ENCODE data around the gene ARL3. TPM values are rescaled to one million over a fixed set of nuclear protein-coding genes. Genes with fewer than 3 reads are reported as not detected.
"Not testable (repeated sequence)": the region's sequence is repeated elsewhere in the genome, so short reads cannot be mapped to it uniquely, and the experiment has no call there.

ARL3 gene
- total RNA-seq, 1 donor from 2014 or later, result 11.2 TPM

DNA sequence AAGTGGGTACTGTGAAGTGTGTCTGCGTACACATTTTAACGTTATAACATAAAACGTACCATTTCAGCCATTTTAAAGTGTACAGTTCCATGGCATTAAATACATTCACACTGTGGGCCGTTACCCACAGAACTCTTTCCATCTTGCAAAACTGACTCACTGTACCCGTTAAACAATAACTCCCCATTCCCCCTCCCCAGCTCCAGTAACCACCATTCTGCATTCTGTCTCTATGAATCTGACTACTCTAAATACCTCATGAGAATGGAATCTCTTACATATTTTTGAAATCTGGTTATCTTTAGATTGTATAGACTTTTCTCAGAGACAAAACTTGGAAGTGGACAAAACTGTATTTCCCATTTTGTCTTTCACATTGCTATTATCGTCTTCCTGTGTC, 9.3 kb downstream of the ARL3 start:
- DNase-seq (ENCODE audit: low spot score), result no peak

DNA sequence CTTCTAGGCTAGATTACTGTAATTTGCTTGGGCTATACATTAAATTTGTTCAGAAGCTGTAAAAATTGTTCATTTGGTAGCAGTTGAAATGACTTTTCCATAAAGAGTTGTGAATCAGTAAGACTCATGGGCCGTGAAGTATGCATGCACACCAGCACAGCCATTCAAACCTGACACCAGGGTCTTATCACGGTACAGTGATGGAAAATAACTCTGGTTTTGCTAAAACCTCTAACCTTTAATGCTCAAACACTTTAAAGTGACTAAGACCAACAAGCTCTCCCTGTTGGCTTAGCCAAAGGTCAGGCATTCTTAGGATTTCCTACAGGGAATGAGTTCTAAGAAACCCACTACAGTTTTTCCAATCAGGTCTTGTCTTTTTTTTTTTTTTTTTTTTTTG, 11.5 kb downstream of the ARL3 start:
- DNase-seq (ENCODE audit: low spot score), result no peak

DNA sequence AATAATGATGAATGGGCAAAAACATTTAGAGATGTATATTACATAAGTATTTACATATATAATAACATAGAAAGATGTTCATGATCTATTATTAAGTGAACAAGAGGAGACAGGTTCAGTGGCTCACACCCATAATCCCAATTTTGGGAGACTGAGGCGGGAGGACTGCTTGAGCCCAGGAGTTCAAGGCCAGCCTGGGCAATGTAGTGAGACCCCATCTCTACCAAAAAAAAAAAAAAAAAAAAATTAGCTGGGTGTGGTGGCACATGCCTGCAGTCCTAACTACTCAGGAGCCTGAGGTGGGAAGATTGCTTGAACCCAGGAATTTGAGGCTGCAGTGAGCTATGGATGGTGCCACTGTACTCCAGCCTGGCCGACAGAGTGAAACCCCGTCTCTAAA, 12.4 kb downstream of the ARL3 start:
- DNase-seq (ENCODE audit: low spot score), result no peak

DNA sequence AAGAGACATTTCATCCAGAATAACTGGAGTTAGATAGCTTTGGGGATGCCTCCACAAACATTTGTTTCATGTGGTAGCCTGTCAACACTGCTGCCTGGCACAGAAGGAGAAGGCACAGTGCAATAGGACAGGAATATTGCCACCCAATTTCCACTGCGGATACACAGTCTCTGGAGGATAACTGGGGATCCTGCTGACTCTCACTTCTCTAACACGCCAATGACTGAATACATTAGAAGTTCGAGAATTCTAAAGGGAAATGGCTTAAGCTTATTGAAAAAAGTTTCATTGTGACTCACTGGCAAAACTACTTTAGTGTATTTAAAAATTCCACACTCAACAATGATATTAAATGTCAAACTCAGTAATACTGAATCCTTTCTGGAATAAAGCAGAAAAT, 12.9 kb downstream of the ARL3 start:
- DNase-seq (ENCODE audit: low spot score), result no peak

DNA sequence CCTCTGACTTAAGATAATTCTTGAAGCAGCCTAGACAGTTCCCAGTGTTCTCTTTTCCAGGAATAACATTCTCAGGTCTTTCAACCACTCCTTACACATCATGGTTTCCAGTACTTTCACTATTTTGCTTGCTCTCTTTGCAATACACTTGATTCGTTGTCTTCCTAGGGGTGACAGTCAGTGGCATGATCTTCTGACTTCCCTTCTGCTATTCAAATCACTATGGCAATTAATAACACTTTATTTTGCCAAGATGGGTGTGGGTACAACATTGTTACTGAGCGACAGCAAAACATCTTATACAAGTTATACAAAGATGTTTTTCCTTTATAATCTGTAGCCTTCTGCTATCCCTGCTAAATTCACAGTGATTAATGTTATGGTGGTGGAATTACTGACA, 15.3 kb downstream of the ARL3 start:
- no peak for DNase-seq (ENCODE audit: low spot score)

GRCh38 chr10:102696736-102697135, 17.5 kb downstream of the ARL3 start:
- no peak for DNase-seq (ENCODE audit: low spot score)

DNA sequence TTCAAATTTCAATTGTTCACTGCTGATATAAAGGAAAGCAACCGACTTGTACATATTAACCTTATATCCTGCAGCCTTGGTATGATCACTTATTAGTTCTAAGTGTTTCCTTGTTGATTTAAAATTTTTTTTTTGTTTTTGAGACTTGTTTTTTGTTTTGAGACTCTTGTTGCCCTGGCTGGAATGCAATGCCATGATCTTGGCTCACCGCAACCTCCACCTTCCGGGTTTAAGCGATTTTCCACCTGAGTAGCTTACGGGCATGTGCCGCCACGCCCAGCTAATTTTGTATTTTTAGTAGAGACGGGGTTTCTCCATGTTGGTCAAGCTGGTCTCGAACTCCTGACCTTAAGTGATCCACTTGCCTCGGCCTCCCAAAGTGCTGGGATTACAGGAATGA, 18.8 kb downstream of the ARL3 start:
- DNase-seq (ENCODE audit: low spot score), result not testable (repeated sequence)

DNA sequence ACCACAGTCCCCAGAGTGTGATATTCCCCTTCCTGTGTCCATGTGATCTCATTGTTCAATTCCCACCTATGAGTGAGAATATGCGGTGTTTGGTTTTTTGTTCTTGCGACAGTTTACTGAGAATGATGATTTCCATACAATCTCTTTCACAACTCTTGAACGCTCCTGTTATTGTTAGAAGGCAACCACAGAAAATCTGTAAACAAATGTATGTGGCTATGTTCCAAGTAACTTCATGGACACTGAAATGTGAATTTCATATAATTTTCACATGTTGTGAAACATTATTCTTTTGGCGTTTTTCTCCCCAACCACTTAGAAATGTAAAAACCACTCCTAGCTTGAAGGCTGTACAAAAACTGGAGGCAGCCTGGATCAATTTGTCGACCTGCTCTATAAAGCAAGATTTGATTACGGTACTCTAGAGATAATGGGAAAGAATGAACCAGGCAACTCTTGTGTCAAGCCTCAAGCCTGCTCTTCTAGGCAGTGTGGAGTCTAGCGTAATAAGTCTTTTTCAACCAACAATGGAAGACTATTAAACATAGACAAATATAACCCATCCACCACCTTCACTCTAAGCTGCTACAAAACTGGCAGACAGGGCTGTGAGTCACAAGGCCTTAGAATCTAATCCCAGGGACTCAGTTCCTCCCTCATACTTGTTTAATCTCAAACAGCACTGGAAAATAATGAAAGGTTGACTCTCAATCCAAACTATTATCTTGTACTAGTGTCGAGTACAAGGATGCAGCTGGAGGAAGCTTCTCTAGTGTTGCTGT, 22.7 kb downstream of the ARL3 start:
- DNase-seq (ENCODE audit: low spot score), result no peak

GRCh38 chr10:102683736-102684135, 30.5 kb downstream of the ARL3 start:
- no peak for DNase-seq (ENCODE audit: low spot score)

DNA sequence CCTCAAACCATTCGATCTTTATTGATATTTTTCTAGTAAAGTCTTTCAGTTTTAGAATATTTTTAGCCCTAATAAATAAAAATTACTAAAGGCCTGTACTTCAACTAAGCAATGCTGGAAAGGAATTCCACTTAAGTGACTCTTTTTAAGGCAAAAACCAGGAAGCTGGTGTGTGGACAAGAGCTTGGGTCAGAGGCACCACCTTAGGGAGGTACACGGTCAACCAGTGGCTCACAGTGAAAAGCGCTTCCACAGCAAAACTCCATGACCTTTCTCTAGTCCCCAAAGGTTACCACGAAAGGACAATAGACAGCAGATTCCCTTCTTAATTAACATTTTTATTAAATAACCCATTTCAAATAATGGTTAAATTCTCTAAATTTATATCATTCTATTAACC, 31.2 kb downstream of the ARL3 start:
- DNase-seq (ENCODE audit: low spot score), result no peak

DNA sequence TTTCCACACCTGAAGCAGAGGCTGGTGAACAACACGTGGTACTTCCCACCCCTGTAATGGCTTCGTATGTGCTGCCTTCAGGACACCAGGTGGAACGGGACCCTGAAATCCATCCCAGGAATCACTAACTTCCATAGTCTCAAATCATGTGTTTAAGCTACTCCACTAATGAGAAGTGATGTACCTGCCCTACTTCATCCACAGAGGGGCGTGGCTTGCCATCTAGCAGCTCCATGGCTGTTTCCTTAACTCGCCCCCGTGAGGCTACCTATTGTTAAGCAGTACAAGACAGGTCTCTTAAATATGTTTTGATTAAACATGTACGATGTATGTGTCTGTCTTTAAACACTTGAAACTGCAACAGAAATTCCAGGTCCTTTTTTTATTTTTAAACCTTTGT, 31.8 kb downstream of the ARL3 start:
- peak; percentile 42 for DNase-seq (ENCODE audit: low spot score)

- DNase-seq (ENCODE audit: low spot score), result no peak
These were observed 32.5 kb downstream of the ARL3 start for GRCh38 chr10:102681696-102682095.

DNA sequence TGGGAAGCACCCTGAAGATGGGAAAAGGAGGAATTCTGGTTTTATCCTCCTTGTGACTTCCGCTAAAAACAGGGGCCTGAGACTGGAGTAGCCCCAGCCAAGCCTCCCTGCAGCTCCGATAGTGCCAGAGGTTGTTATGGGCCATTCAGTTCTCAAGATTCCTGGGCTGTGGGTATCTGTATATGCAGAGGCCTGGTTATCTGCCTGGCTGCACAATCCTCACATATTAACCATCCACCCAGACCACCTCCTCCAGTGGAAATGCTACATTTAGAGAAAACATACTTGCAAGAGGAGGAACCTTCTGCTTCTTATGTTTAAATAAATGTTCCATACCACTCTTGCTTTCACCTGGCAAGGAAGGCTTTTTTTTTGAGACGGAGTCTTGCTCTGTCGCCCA, 34.6 kb downstream of the ARL3 start:
- no peak for DNase-seq (ENCODE audit: low spot score)

DNA sequence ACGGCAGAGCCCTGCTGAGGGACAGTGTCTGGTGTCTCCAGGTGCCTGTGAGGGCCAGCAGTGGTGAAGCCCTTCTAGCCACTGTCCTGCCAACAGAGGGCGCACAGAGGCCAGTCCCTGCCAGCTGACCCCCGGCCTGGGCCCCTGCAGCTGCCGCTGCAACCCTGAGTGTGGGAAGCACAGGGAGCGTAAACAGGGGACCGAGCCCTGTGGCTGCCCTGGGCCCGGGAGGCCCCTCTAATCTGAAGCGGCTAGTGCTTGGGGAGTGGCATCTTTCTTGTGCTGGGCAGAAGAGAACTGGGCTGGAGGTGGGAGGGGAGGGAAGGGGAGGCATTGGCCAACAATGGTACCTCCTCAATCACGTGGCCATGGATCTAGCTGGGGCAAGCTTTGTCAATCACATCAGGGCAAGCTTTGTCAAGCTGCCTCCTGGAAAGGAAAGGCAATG, 35.3 kb downstream of the ARL3 start:
- peak; percentile 77 for DNase-seq (ENCODE audit: low spot score)

DNA sequence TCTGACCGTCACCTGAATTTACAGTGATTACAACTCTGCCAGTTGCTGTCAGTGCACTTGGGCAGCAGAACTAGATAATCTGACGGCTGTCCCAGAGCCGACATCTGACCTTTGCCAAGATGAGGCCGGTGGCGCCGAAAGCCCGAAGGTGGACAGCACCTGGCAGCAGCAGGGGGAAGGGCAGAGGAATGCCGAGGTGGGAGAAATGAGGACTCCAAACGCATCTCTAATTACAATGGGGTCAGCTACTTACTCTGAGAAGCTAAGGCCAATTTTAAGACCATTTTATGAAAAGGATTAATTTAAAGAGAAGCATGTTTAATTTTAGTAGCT, 36.2 kb downstream of the ARL3 start:
- peak; percentile 39 for DNase-seq (ENCODE audit: low spot score)

GRCh38 chr10:102677331-102678067, 36.7 kb downstream of the ARL3 start:
- no peak for DNase-seq (ENCODE audit: low spot score)

- no peak for DNase-seq (ENCODE audit: low spot score)
These were observed 37.5 kb downstream of the ARL3 start for GRCh38 chr10:102676534-102677315.

- DNase-seq (ENCODE audit: low spot score), result peak; percentile 61
These were observed 38.3 kb downstream of the ARL3 start for GRCh38 chr10:102675666-102676533.

- no peak for DNase-seq (ENCODE audit: low spot score)
These were observed 39.1 kb downstream of the ARL3 start for GRCh38 chr10:102675011-102675665.

- DNase-seq (ENCODE audit: low spot score), result no peak
These were observed 39.6 kb downstream of the ARL3 start for GRCh38 chr10:102674566-102674965.

Measured in ureter (tissue), 1 donor.